PC-3 (cell line): Measurements from ENCODE around the gene S100P. TPM values are rescaled to one million over a fixed set of nuclear protein-coding genes. Genes with fewer than 3 reads are reported as not detected.
A peak's percentile ranks its signal among the peaks of the same experiment; 100 is the strongest.

Source experiments
- ATAC-seq: fragments of 200-7000 bp; cut with Tn5 transposase; 2 replicates; pipeline ENCODE4 v1.9.1; 2020; ENCODE audit warnings: mild to moderate bottlenecking, moderate library complexity
- BruUV-seq: library from RNA; stranded (reverse); fragments of 400-500 nt; replicated peaks from 2 replicates; lab custom pipeline; 2021; lab: Mats Ljungman, UMichigan
- CTCF ChIA-PET: fragments of 300-600 bp; sonication (Branson Sonifier 250); formaldehyde crosslinking; loops from one replicate; lab custom pipeline; 2022; ENCODE audit warnings: antibody characterized with exemption; lab: Charles Lee
- POLR2A ChIA-PET: fragments of 300-600 bp; sonication (Branson Sonifier 250); formaldehyde crosslinking; loops from one replicate; lab custom pipeline; 2022; ENCODE audit warnings: antibody characterized with exemption; ENCODE audit not compliant: unreplicated experiment; lab: Charles Lee
- DNase-seq: peaks from one replicate; pipeline ENCODE4 v3.0.0-alpha.2; 2015
- H2AFZ ChIP-seq: fragments of 300-600 bp; sonication (generic); 2 replicates; pipeline ENCODE4 v1.6.0; 2016; ENCODE audit warnings: antibody characterized with exemption, low read length
- H3F3A ChIP-seq: fragments of 300-600 bp; sonication (generic); one replicate; pipeline ENCODE4 v1.6.0; 2017; ENCODE audit warnings: antibody characterized with exemption, low read length, control low read depth, mild to moderate bottlenecking; ENCODE audit not compliant: unreplicated experiment
- H3K27ac ChIP-seq: fragments of 300-600 bp; sonication (generic); 2 replicates; pipeline ENCODE4 v1.5.1; 2016; ENCODE audit warnings: mild to moderate bottlenecking, low read length
- H3K27me3 ChIP-seq: fragments of 300-600 bp; sonication (generic); 2 replicates; pipeline ENCODE4 v1.6.1; 2016; ENCODE audit warnings: low read length, mixed read lengths
- H3K36me3 ChIP-seq: fragments of 300-600 bp; sonication (generic); 2 replicates; pipeline ENCODE4 v1.6.1; 2016; ENCODE audit warnings: low read depth, mixed run types, low read length, mixed read lengths
- H3K4me1 ChIP-seq: fragments of 300-600 bp; sonication (generic); 2 replicates; pipeline ENCODE4 v1.5.1; 2016; ENCODE audit warnings: low read length; ENCODE audit not compliant: insufficient read depth
- H3K4me2 ChIP-seq: fragments of 300-600 bp; sonication (generic); 2 replicates; pipeline ENCODE4 v1.6.0; 2016; ENCODE audit warnings: low read length
- H3K4me3 ChIP-seq: fragments of 300-600 bp; sonication (generic); 2 replicates; pipeline ENCODE4 v1.5.1; 2016; ENCODE audit warnings: mild to moderate bottlenecking, low read length, mixed read lengths
- H3K79me2 ChIP-seq: fragments of 300-600 bp; sonication (generic); 2 replicates; pipeline ENCODE4 v1.6.1; 2017; ENCODE audit warnings: low read length, mixed read lengths
- H3K9ac ChIP-seq: fragments of 300-600 bp; sonication (generic); 2 replicates; pipeline ENCODE4 v1.6.0; 2016; ENCODE audit warnings: mild to moderate bottlenecking, low read length
- H3K9me2 ChIP-seq: fragments of 300-600 bp; sonication (generic); replicated peaks from 2 replicates; pipeline ENCODE4 v1.6.1; 2016; ENCODE audit warnings: mixed run types, low read length, mixed read lengths
- H3K9me3 ChIP-seq: fragments of 300-600 bp; sonication (generic); 2 replicates; pipeline ENCODE4 v1.6.1; 2016; ENCODE audit warnings: low read length, mixed read lengths
- H4K20me1 ChIP-seq: fragments of 300-600 bp; sonication (generic); 2 replicates; pipeline ENCODE4 v1.6.1; 2016; ENCODE audit warnings: low read length, mixed read lengths
- CTCF ChIP-seq: fragments of 300-600 bp; sonication (generic); conservative IDR thresholded peaks from 2 replicates; pipeline ENCODE4 v1.5.1; 2017; ENCODE audit warnings: antibody characterized with exemption, low read depth, mild to moderate bottlenecking, low read length
- EZH2 ChIP-seq: fragments of 300-600 bp; sonication (generic); IDR thresholded peaks from one replicate; pipeline ENCODE4 v1.6.1; 2017; ENCODE audit warnings: antibody characterized with exemption, mild to moderate bottlenecking, low read length; ENCODE audit not compliant: unreplicated experiment
- EZH2phosphoT487 ChIP-seq: fragments of 300-600 bp; sonication (generic); IDR thresholded peaks from 2 replicates; pipeline ENCODE4 v1.6.1; 2018; ENCODE audit warnings: mild to moderate bottlenecking, antibody characterized with exemption, low read length, borderline replicate concordance
- intact Hi-C: fragments of 100-400 bp; cut with micrococcal nuclease; formaldehyde crosslinking; loops from 2 replicates; pipeline ENCODE4 v1.9.0; 2023
- total RNA-seq: library from RNA; depleted of rRNA; stranded (reverse); fragments of >200 nt; gene quantifications from 2 replicates; pipeline ENCODE4 v1.2.3, GENCODE V29; 2014

Gene S100P
- total RNA-seq, 1 experiment from 2014 or later = 59.8 TPM

GRCh38 chr4:6701371-6701770 lies 7.7 kb downstream of the S100P start:
- Histone ChIP-seq H3K27ac (no peak overlapping the region), H3K4me3 (no peak overlapping the region), H3K9me3 (no peaks in the 10 kb centered on the region), H3K79me2 (peaks cover 40% of the 10 kb centered on the region), H2AFZ (no peak overlapping the region), H3K4me2 (no peak overlapping the region), H3K9me2 (no peaks in the 10 kb centered on the region), H3K4me1 (peaks cover 8% of the 10 kb centered on the region), H4K20me1 (no peaks in the 10 kb centered on the region), H3K27me3 (no peaks in the 10 kb centered on the region), H3K36me3 (peaks cover 13% of the 10 kb centered on the region; the same call in 1 of the 2 replicates), H3F3A (peaks cover under 1% of the 10 kb centered on the region), H3K9ac (no peak overlapping the region)
- DNase-seq (peak; percentile 30), ATAC-seq (no peak)
- intact Hi-C loops = no loop called here
- no TSS peak for BruUV-seq
- CTCF ChIA-PET = interaction anchor here (1.0 kb wide), 1 partner anchor 26 kb away, joined by 4 read pairs; no protein-coding TSS in a partner anchor
- POLR2A ChIA-PET = no interaction called here
- no peak for TF ChIP-seq EZH2
- peak; percentile 52 for TF ChIP-seq CTCF

- no peak overlapping the region for H3K27ac ChIP-seq
- no peaks in the 10 kb centered on the region for H3F3A ChIP-seq
- no peaks in the 10 kb centered on the region for H3K27me3 ChIP-seq
- H3K4me2 ChIP-seq = no peak overlapping the region
- CTCF ChIA-PET = no interaction called here
- H3K79me2 ChIP-seq = peaks cover 50% of the 10 kb centered on the region
- 0 out of 2 replicates have a peak, but pooled peaks cover 1% of the 10 kb centered on the region for H4K20me1 ChIP-seq
- no peak overlapping the region for H2AFZ ChIP-seq
- H3K4me1 ChIP-seq = peaks cover 10% of the 10 kb centered on the region
- H3K36me3 ChIP-seq = peaks cover 13% of the 10 kb centered on the region; the same call in 1 of the 2 replicates
- no TSS peak for BruUV-seq
- H3K4me3 ChIP-seq = no peak overlapping the region
- intact Hi-C loops = no loop called here
- TF ChIP-seq CTCF (no peak), EZH2 (no peak), EZH2phosphoT487 (no peak)
- no peak for DNase-seq
- ATAC-seq = no peak
- H3K9me3 ChIP-seq = no peaks in the 10 kb centered on the region
- H3K9ac ChIP-seq = no peak overlapping the region
- H3K9me2 ChIP-seq = no peaks in the 10 kb centered on the region
- POLR2A ChIA-PET = no interaction called here
Measured at GRCh38 chr4:6702761-6703160, 9.1 kb downstream of the S100P start.

GRCh38 chr4:6703786-6704185 lies 10.1 kb downstream of the S100P start:
- Histone ChIP-seq H3K9me3 (no peaks in the 10 kb centered on the region), H3K4me3 (no peak overlapping the region), H3F3A (no peaks in the 10 kb centered on the region), H3K4me1 (peaks cover 14% of the 10 kb centered on the region), H3K4me2 (no peak overlapping the region), H3K27ac (no peak overlapping the region), H3K9ac (no peak overlapping the region), H3K9me2 (no peaks in the 10 kb centered on the region), H4K20me1 (0 out of 2 replicates have a peak, but pooled peaks cover 8% of the 10 kb centered on the region), H2AFZ (no peak overlapping the region), H3K79me2 (peaks cover 61% of the 10 kb centered on the region), H3K36me3 (peaks cover 13% of the 10 kb centered on the region; the same call in 1 of the 2 replicates), H3K27me3 (no peaks in the 10 kb centered on the region)
- no TSS peak for BruUV-seq
- ChIA-PET CTCF (no interaction called here), POLR2A (no interaction called here)
- intact Hi-C loops = no loop called here
- ATAC-seq (no peak), DNase-seq (no peak)
- TF ChIP-seq EZH2phosphoT487 (no peak), CTCF (no peak), EZH2 (no peak)
